Measurements from ENCODE around the gene RFTN1.

- TF ChIP-seq CTCF (IDR thresholded peaks at IDR 0.05) (no peak), POLR2A (IDR thresholded peaks at IDR 0.05) (no peak)
Observed at GRCh38 chr3:16482770-16483531, 30.5 kb downstream of the RFTN1 start.

Measured in uterus (tissue), 2 donors.